ENCODE results near the gene HMGXB4. TPM values are rescaled to one million over a fixed set of nuclear protein-coding genes. Genes with fewer than 3 reads are reported as not detected.

The HMGXB4 gene
- total RNA-seq, 2 experiments from 2014 or later: 39.0 to 42.1 TPM

DNA sequence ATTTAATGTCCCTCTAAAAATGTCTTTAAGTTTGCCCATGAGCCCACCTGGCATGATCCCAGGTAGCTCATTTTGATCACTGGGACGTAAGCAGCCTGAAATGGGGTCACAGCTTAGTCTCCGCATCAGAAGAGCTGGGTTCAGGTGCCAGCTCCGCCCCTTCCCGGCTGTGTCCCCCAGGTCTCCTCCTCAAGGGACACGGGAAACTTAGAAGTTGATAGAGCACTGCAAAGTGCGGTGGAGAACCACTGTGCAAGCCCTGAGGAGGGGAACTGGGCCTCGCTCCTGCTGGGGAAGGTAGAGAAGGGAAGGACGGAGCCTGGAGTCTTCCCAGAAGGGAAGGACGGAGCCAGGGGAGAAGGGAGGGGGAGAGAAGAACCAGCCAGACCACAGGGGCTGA lies 50.1 kb downstream of the HMGXB4 start:
- ATAC-seq (no peak), DNase-seq (no peak)
- Mint-ChIP-seq H3K4me1 (peaks cover 60% of the 10 kb centered on the region), H3K4me3 (no peak overlapping the region), H3K27me3 (no peaks in the 10 kb centered on the region), H3K9me3 (ENCODE audit: low read depth) (no peaks in the 10 kb centered on the region), H3K36me3 (no peaks in the 10 kb centered on the region), H3K27ac (no peak overlapping the region)
- CTCF ChIA-PET: interaction anchor here (1.0 to 1.3 kb wide), 4 partner anchors 23 to 157 kb away, joined by 3 to 6 read pairs (median 4); partner anchors contain the start of gene HMGXB4

DNA sequence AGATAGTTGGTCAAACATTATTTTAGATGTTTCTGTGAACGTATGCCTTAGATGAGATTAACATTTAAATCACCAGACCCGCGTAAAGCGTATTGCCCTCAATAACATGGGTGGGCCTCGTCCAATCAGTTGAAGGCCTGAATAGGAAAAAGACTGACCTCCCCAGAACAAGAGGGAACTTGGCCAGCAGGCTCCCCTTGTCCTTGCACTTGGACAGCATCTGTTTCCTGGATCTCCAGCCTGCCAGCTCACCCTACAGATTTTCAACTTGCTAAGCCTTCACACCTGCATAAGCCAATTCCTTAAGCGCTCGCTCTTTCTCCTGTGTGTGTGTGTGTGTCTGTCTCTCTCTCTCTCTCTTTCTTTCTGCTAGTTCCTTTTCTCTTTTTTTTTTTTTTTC lies 50.6 kb downstream of the HMGXB4 start:
- H3K4me3 Mint-ChIP-seq: no peak overlapping the region
- H3K4me1 Mint-ChIP-seq: peaks cover 65% of the 10 kb centered on the region
- H3K36me3 Mint-ChIP-seq: no peaks in the 10 kb centered on the region
- no peaks in the 10 kb centered on the region for H3K9me3 Mint-ChIP-seq (ENCODE audit: low read depth)
- CTCF ChIA-PET: no interaction called here
- no peak for ATAC-seq
- DNase-seq: no peak
- no peak overlapping the region for H3K27ac Mint-ChIP-seq
- no peaks in the 10 kb centered on the region for H3K27me3 Mint-ChIP-seq

GRCh38 chr22:35308480-35309021 lies 51.3 kb downstream of the HMGXB4 start:
- Mint-ChIP-seq H3K4me3 (no peak overlapping the region), H3K36me3 (no peaks in the 10 kb centered on the region), H3K9me3 (ENCODE audit: low read depth) (no peaks in the 10 kb centered on the region), H3K27ac (peak overlapping the region; percentile 24), H3K4me1 (peaks cover 71% of the 10 kb centered on the region), H3K27me3 (no peaks in the 10 kb centered on the region)
- ATAC-seq (no peak), DNase-seq (no peak)
- CTCF ChIA-PET: interaction anchor here (1.7 kb wide), 1 partner anchor 77 kb away, joined by 4 read pairs; no protein-coding TSS in a partner anchor

- H3K27ac Mint-ChIP-seq: no peak overlapping the region
- H3K4me3 Mint-ChIP-seq: no peak overlapping the region
- H3K4me1 Mint-ChIP-seq: peaks cover 74% of the 10 kb centered on the region
- no peaks in the 10 kb centered on the region for H3K27me3 Mint-ChIP-seq
- CTCF ChIA-PET: interaction anchor here (1.1 to 1.7 kb wide), 3 partner anchors 11 to 79 kb away, joined by 3 to 4 read pairs (median 4); partner anchors contain the start of gene TOM1
- H3K36me3 Mint-ChIP-seq: no peaks in the 10 kb centered on the region
- DNase-seq: no peak
- no peaks in the 10 kb centered on the region for H3K9me3 Mint-ChIP-seq (ENCODE audit: low read depth)
- no peak for ATAC-seq
Measured at GRCh38 chr22:35310556-35311550, 53.6 kb downstream of the HMGXB4 start.

- DNase-seq: no peak
- Mint-ChIP-seq H3K4me3 (no peak overlapping the region), H3K9me3 (ENCODE audit: low read depth) (no peaks in the 10 kb centered on the region), H3K27ac (no peak overlapping the region), H3K36me3 (no peaks in the 10 kb centered on the region), H3K4me1 (peaks cover 68% of the 10 kb centered on the region), H3K27me3 (no peaks in the 10 kb centered on the region)
- CTCF ChIA-PET: interaction anchor here (1.1 kb wide), 1 partner anchor 12 kb away, joined by 4 read pairs; the partner anchor contains the start of gene TOM1
- ATAC-seq: no peak
Measured at GRCh38 chr22:35311551-35311999, 54.3 kb downstream of the HMGXB4 start.

DNA sequence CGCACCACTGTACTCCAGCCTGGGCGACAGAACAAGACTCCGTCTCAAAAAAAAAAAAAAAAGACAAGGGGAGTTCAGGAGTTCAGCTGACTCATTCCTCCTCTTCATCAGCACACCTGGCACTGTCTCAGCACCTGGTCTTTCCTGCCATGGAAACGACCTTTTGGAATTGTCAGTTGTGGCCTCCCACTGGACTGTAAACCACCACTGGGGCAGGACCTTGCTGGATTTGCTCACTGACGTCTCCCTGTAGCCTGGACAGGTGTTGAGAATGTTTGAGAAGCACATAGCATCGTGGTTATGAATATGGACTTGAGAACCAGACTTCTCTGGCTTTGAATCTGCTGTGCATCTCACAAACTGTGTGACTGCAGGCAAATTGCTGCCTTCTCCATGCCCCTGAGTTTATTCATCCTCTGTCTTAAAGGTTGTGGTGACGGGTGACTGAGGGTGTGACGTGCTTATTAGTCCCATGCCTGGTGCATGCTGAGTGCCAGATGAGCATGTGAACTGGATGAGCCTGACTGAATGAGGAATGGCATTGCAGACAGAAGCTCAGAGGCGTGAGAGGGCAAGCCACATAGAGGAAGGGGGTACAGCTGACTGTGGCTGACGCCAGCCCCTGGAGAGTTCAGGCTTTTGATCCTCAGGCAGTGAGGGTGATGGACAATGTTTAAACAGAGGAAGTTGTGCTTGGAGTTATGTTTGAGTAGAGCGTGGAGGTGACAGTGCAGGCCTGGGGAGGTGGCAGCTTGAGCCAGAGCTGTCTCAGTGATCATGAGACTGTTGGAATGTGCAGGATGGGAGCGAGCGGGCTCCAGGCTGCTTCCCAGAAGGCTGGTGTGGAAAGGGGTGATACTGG lies 55.1 kb downstream of the HMGXB4 start:
- CTCF ChIA-PET: no interaction called here
- H3K4me1 Mint-ChIP-seq: peaks cover 59% of the 10 kb centered on the region
- no peak overlapping the region for H3K4me3 Mint-ChIP-seq
- ATAC-seq: no peak
- no peaks in the 10 kb centered on the region for H3K9me3 Mint-ChIP-seq (ENCODE audit: low read depth)
- no peak for DNase-seq
- H3K27ac Mint-ChIP-seq: no peak overlapping the region
- no peaks in the 10 kb centered on the region for H3K36me3 Mint-ChIP-seq
- H3K27me3 Mint-ChIP-seq: no peaks in the 10 kb centered on the region

DNA sequence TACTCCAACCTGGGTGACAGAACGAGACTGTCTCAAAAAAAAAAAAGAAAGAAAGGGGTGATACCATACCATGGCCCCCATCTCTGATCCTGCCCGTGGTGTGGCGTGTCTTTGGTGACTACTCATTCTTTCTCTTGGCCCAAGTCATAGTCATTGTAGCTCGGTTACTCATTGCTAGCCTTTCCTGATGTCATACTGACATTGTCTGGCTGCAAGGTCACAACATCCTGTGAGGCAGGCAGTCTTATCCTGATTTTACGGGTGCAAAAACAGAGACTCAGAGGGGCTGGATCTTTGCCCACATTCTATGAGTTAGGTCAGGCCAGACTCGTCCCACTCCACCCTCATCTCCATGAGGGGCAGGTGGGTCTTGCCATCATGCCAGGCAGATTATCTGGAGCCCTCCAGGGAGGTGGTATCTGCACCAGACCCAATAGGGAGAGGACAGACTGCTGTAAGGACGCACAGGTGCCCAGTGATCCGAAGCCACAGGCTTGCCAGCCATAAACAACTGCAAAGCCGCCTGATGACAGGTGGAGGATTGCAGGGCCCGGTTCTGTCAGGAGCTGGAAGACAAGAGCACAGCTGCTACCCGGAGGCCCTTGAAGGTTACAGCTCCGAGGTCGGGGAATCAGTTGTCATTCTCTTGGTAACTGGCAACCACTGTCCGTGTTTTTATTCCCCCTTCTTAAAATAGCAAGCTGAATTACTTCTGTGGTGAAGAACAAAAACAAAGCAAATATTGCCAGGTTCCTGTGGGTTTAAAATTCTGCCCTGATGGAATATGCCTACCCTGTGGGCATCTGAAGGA lies 56.2 kb downstream of the HMGXB4 start:
- H3K27me3 Mint-ChIP-seq: no peaks in the 10 kb centered on the region
- peak; percentile 64 for ATAC-seq
- peak; percentile 65 for DNase-seq
- peaks cover 51% of the 10 kb centered on the region for H3K4me1 Mint-ChIP-seq
- CTCF ChIA-PET: no interaction called here
- H3K9me3 Mint-ChIP-seq (ENCODE audit: low read depth): no peaks in the 10 kb centered on the region
- no peak overlapping the region for H3K4me3 Mint-ChIP-seq
- H3K36me3 Mint-ChIP-seq: no peaks in the 10 kb centered on the region
- H3K27ac Mint-ChIP-seq: no peak overlapping the region

DNA sequence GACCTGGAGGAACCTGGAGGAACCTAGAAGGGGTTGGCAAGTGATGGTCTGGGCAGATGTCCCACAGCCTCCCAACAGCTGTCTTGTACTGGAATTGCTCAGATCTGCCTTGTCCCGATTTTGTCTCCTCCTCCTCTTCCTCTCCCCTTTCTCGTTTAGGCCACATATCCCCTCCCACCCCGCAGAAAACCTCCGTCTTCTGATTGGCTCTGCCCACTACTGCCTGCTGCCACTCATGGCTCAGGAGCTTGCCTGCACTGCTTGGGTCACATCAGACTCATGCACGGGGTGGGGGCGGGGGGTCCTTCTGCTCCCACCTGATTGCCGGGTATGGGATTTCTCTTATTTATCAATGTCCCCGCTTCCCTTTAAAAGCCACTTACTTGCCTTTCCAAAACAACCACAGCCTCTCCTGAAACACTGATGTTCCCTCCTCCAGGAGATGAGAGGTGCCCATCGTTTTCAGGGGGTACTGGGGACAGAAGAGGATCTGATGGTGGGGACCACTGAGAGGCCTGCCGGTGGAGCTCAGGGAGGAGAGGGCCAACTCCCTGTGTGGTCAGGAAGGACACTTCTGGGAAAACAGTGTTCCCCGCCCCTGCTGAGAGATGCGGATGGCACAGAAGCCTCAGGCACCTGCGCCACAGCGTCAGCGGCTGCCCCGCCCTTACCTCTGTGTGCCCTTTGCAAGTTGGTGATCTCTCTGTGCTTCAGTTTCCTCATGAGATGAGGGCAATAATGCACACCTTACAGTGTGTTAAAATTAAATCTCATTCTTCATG lies 57.1 kb downstream of the HMGXB4 start:
- CTCF ChIA-PET: no interaction called here
- no peaks in the 10 kb centered on the region for H3K36me3 Mint-ChIP-seq
- H3K4me3 Mint-ChIP-seq: no peak overlapping the region
- peaks cover 43% of the 10 kb centered on the region for H3K4me1 Mint-ChIP-seq
- ATAC-seq (no peak), DNase-seq (no peak)
- H3K27me3 Mint-ChIP-seq: no peaks in the 10 kb centered on the region
- no peak overlapping the region for H3K27ac Mint-ChIP-seq
- no peaks in the 10 kb centered on the region for H3K9me3 Mint-ChIP-seq (ENCODE audit: low read depth)

GRCh38 chr22:35315141-35315854 lies 58.0 kb downstream of the HMGXB4 start:
- CTCF ChIA-PET: no interaction called here
- no peak overlapping the region for H3K27ac Mint-ChIP-seq
- peaks cover 35% of the 10 kb centered on the region for H3K4me1 Mint-ChIP-seq
- H3K4me3 Mint-ChIP-seq: no peak overlapping the region
- no peaks in the 10 kb centered on the region for H3K9me3 Mint-ChIP-seq (ENCODE audit: low read depth)
- H3K36me3 Mint-ChIP-seq: no peaks in the 10 kb centered on the region
- no peaks in the 10 kb centered on the region for H3K27me3 Mint-ChIP-seq
- no peak for ATAC-seq
- DNase-seq: no peak

GRCh38 chr22:35315855-35316745 lies 58.8 kb downstream of the HMGXB4 start:
- CTCF ChIA-PET: no interaction called here
- ATAC-seq: no peak
- peaks cover 27% of the 10 kb centered on the region for H3K4me1 Mint-ChIP-seq
- no peak for DNase-seq
- H3K27ac Mint-ChIP-seq: no peak overlapping the region
- H3K27me3 Mint-ChIP-seq: no peaks in the 10 kb centered on the region
- no peak overlapping the region for H3K4me3 Mint-ChIP-seq
- H3K9me3 Mint-ChIP-seq (ENCODE audit: low read depth): no peaks in the 10 kb centered on the region
- no peaks in the 10 kb centered on the region for H3K36me3 Mint-ChIP-seq

DNA sequence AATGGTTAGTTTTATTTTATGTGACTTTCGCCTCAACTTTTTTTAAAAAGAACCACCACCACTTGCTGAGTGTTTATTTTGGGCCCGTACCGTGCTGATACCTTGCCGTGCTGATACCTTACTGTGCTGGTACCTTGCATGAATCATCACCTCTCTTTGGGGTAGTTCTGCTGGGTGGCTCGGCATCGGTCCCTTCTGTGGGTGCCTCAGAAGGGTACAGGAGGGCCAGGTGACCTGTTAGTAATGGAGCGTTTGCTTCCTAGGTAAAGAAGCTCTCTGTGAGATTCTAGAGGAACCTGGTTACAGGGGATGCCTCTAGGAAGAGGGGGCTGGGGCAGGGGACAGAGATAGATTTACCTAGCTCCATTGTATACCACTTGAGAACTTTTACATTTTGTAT lies 59.5 kb downstream of the HMGXB4 start:
- Mint-ChIP-seq H3K36me3 (no peaks in the 10 kb centered on the region), H3K4me3 (no peak overlapping the region), H3K9me3 (ENCODE audit: low read depth) (no peaks in the 10 kb centered on the region), H3K4me1 (peaks cover 21% of the 10 kb centered on the region), H3K27me3 (no peaks in the 10 kb centered on the region), H3K27ac (no peak overlapping the region)
- DNase-seq (no peak), ATAC-seq (no peak)
- CTCF ChIA-PET: no interaction called here
